Measurements from ENCODE around the gene ABCA4. TPM values are rescaled to one million over a fixed set of nuclear protein-coding genes. Genes with fewer than 3 reads are reported as not detected.

The ABCA4 gene
- total RNA-seq, 1 donor from 2014 or later = 3.2 TPM

- DNase-seq (ENCODE audit: extremely low spot score, unreplicated experiment) = peak; percentile 79
- no peaks in the 10 kb centered on the region for H3K9me3 Mint-ChIP-seq
- TF ChIP-seq CTCF (conservative IDR thresholded peaks at IDR 0.05) = peak; percentile 78
- peaks cover 30% of the 10 kb centered on the region for H3K4me1 Mint-ChIP-seq (ENCODE audit: unreplicated experiment)
- H3K27me3 Mint-ChIP-seq = no peaks in the 10 kb centered on the region
- peaks cover 4% of the 10 kb centered on the region for H3K36me3 Mint-ChIP-seq
- H3K27ac Mint-ChIP-seq = peak overlapping the region; percentile 97
- H3K4me3 Mint-ChIP-seq = peak overlapping the region; percentile 64
Observed at GRCh38 chr1:94045465-94046056, 75.4 kb downstream of the ABCA4 start.

GRCh38 chr1:94044891-94045290 lies 76.1 kb downstream of the ABCA4 start:
- peak overlapping the region; percentile 97 for H3K27ac Mint-ChIP-seq
- no peaks in the 10 kb centered on the region for H3K9me3 Mint-ChIP-seq
- no peak for DNase-seq (ENCODE audit: extremely low spot score, unreplicated experiment)
- no peak for TF ChIP-seq CTCF (conservative IDR thresholded peaks at IDR 0.05)
- peaks cover 36% of the 10 kb centered on the region for H3K4me1 Mint-ChIP-seq (ENCODE audit: unreplicated experiment)
- H3K4me3 Mint-ChIP-seq = no peak overlapping the region
- peaks cover 4% of the 10 kb centered on the region for H3K36me3 Mint-ChIP-seq
- H3K27me3 Mint-ChIP-seq = no peaks in the 10 kb centered on the region

GRCh38 chr1:94044290-94044790 lies 76.6 kb downstream of the ABCA4 start:
- Mint-ChIP-seq H3K4me3 (peak overlapping the region; percentile 70), H3K4me1 (ENCODE audit: unreplicated experiment) (peaks cover 40% of the 10 kb centered on the region), H3K9me3 (no peaks in the 10 kb centered on the region), H3K27me3 (no peaks in the 10 kb centered on the region), H3K27ac (peak overlapping the region; percentile 97), H3K36me3 (peaks cover 4% of the 10 kb centered on the region)
- no peak for TF ChIP-seq CTCF (conservative IDR thresholded peaks at IDR 0.05)
- no peak for DNase-seq (ENCODE audit: extremely low spot score, unreplicated experiment)

DNA sequence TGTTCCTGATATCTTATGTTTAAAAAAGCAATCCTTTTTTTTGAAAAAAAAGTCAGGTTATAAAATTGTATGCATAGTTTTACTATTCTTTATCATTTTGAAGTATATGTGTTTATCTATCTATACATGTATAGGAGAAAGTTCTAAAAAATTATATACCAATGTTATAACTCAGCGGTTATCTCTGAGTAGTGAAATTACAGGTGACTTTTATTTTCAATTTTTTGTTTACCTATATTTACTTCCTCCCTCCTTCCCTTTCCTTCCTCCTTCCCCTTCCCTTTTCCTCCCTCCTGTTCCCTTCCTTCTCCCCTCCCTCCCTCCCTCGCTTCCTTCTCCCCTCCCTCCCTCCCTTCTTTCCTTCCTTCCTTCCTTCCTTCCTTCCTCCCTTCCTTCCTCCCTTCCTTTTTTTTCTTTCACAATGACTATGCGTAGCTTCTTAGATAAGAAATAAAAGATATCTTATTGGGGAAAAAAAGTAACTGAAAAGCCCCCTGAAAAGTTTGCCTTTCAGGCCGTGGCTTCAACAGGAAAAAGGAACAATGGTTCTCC lies 77.1 kb downstream of the ABCA4 start:
- peak overlapping the region; percentile 97 for H3K27ac Mint-ChIP-seq
- H3K4me3 Mint-ChIP-seq = no peak overlapping the region
- no peak for TF ChIP-seq CTCF (conservative IDR thresholded peaks at IDR 0.05)
- H3K27me3 Mint-ChIP-seq = no peaks in the 10 kb centered on the region
- peaks cover 41% of the 10 kb centered on the region for H3K4me1 Mint-ChIP-seq (ENCODE audit: unreplicated experiment)
- no peaks in the 10 kb centered on the region for H3K9me3 Mint-ChIP-seq
- H3K36me3 Mint-ChIP-seq = peaks cover 4% of the 10 kb centered on the region
- no peak for DNase-seq (ENCODE audit: extremely low spot score, unreplicated experiment)

GRCh38 chr1:94042388-94042787 lies 78.6 kb downstream of the ABCA4 start:
- H3K4me3 Mint-ChIP-seq = no peak overlapping the region
- peaks cover 4% of the 10 kb centered on the region for H3K36me3 Mint-ChIP-seq
- no peaks in the 10 kb centered on the region for H3K27me3 Mint-ChIP-seq
- no peak for DNase-seq (ENCODE audit: extremely low spot score, unreplicated experiment)
- H3K27ac Mint-ChIP-seq = no peak overlapping the region
- no peak for TF ChIP-seq CTCF (conservative IDR thresholded peaks at IDR 0.05)
- peaks cover 27% of the 10 kb centered on the region for H3K4me1 Mint-ChIP-seq (ENCODE audit: unreplicated experiment)
- no peaks in the 10 kb centered on the region for H3K9me3 Mint-ChIP-seq
